ENCODE measurements around the gene CREB5.

DNA sequence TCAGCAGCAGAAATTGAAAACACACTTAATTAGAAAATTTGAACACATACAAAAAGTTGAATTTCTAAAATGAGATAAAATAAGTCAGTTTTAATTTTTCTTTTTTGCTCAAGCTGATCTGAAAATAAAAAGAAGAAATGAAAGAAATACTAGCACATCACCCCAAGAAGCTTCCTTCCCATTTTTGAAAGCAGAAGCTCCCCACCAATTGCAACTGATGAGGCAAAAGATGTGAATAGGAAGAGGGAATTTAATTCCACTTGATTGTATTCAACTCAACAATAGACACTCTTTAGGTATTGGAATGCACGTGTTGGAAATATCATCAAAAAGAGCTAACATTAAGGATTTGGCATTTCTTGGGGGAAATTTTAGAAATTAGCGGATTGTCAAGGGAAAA is 370.0 kb downstream of the CREB5 start:
- no peak for TF ChIP-seq CTCF (conservative IDR thresholded peaks at IDR 0.05)
- no peak for TF ChIP-seq EZH2 (IDR thresholded peaks at IDR 0.05; ENCODE audit: low read depth)
